ENCODE measurements around the gene HECW1. TPM values are rescaled to one million over a fixed set of nuclear protein-coding genes. Genes with fewer than 3 reads are reported as not detected.
A peak's percentile ranks its signal among the peaks of the same experiment; 100 is the strongest.

HECW1 gene
- polyA plus RNA-seq, 2 of the 4 experiments (the other 2 are of a cell fraction), result 11.3 TPM

DNA sequence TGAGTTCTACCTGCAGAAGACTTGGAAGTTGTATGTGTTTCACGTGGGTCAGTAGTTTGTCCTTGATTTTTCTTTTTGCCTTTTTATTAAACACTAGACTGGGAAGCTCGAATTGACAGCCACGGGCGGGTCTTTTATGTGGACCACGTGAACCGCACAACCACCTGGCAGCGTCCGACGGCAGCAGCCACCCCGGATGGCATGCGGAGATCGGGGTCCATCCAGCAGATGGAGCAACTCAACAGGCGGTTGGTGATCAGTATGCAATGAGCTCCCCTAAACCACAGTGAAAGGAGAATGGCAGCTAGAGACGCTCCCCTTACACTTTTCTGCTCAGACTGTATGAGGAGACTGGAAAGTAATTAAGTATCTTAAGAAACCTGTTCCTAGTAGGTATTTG, 343.8 kb downstream of the HECW1 start:
- 0 out of 5 replicates have a peak, but pooled peaks of 1 of the 2 experiments have one; percentile 10 for TF ChIP-seq RAD21 (conservative IDR thresholded peaks at IDR 0.05 in 1 of 2, IDR thresholded peaks at IDR 0.05 in 1 of 2)
- TF ChIP-seq, protein P1, sequence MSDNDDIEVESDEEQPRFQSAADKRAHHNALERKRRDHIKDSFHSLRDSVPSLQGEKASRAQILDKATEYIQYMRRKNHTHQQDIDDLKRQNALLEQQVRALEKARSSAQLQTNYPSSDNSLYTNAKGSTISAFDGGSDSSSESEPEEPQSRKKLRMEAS (IDR thresholded peaks at IDR 0.05), result no peak
- TF ChIP-seq PHF8 (IDR thresholded peaks at IDR 0.05; ENCODE audit: borderline replicate concordance, low read depth), result no peak
- no peak for TF ChIP-seq NFE2L2 (conservative IDR thresholded peaks at IDR 0.05; ENCODE audit: low read length)
- TF ChIP-seq CHD4 (IDR thresholded peaks at IDR 0.05; ENCODE audit: borderline replicate concordance), result no peak
- 0 out of 3 replicates have a peak, but pooled peaks have one; percentile 7 for TF ChIP-seq SMC3 (IDR thresholded peaks at IDR 0.05)
- TF ChIP-seq TP53 (CRISPR knock-in tag; IDR thresholded peaks at IDR 0.05), result no peak
- ChIA-PET CTCF (interaction anchor here (0.8 to 4.9 kb wide), 11 partner anchors 16 to 515 kb away, joined by 3 to 27 read pairs (median 4); partner anchors contain the start of gene STK17A), POLR2A (no interaction called here)
- no peak for DNase-seq (ENCODE audit: low read depth in 1 of 2, low spot score in 1 of 2)
- Histone ChIP-seq H3K4me1 (no peaks in the 10 kb centered on the region), H3K9me3 (no peaks in the 10 kb centered on the region), H3K4me3 (no peak overlapping the region), H3K27ac (no peak overlapping the region), H3K4me2 (no peak overlapping the region)
- no peak for FAIRE-seq
- no peak for ATAC-seq
- 90% methylated on average over 14 of the region's 14 CpGs for WGBS (ENCODE audit: missing lambda C conversion rate)

DNA sequence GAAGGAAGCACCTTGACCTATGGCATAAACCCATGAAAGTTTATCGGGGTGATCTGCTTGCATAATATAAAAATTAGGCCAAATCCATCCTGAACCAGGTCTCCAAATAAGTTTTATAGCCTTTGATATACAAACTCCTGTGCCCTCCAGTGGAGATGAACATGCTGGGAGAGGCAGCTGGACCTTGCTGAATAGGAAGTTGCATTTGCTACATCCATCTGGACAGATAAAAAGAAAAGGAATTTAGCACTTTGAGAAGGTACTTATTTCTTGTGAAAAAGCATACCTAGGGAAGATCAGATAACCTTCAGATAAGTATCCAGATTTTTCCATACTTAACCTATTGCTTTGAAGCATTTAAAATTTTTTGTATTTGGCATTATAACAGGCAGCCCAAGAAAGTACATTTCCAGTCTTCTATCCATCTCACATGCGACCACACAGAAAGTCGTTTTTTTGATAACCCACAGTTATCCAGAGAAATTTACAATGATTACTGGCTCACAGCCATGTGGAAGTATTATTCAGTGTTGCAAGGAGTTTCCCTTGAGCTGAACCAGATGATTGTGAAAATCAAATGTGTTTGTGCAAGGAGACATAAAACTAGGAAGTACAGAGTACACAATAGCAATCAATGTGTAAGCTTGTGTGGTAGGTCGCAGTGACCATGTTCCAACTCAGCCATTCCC, 346.0 kb downstream of the HECW1 start:
- ATAC-seq (no peak), DNase-seq (ENCODE audit: low read depth in 1 of 2, low spot score in 1 of 2) (no peak), FAIRE-seq (no peak)
- ChIA-PET POLR2A (no interaction called here), CTCF (interaction anchor here (0.7 to 3.1 kb wide), 4 partner anchors 10 to 517 kb away, joined by 3 to 10 read pairs (median 3); no protein-coding TSS in a partner anchor)
- H3K27ac ChIP-seq, result no peak overlapping the region
- H3K4me1 ChIP-seq, result no peaks in the 10 kb centered on the region
- no peak overlapping the region for H3K4me3 ChIP-seq
- WGBS (ENCODE audit: missing lambda C conversion rate), result 75% methylated on average over 4 of the region's 4 CpGs
- TF ChIP-seq, protein P2, sequence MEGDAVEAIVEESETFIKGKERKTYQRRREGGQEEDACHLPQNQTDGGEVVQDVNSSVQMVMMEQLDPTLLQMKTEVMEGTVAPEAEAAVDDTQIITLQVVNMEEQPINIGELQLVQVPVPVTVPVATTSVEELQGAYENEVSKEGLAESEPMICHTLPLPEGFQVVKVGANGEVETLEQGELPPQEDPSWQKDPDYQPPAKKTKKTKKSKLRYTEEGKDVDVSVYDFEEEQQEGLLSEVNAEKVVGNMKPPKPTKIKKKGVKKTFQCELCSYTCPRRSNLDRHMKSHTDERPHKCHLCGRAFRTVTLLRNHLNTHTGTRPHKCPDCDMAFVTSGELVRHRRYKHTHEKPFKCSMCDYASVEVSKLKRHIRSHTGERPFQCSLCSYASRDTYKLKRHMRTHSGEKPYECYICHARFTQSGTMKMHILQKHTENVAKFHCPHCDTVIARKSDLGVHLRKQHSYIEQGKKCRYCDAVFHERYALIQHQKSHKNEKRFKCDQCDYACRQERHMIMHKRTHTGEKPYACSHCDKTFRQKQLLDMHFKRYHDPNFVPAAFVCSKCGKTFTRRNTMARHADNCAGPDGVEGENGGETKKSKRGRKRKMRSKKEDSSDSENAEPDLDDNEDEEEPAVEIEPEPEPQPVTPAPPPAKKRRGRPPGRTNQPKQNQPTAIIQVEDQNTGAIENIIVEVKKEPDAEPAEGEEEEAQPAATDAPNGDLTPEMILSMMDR (IDR thresholded peaks at IDR 0.05), result no peak
- TF ChIP-seq, protein P3, sequence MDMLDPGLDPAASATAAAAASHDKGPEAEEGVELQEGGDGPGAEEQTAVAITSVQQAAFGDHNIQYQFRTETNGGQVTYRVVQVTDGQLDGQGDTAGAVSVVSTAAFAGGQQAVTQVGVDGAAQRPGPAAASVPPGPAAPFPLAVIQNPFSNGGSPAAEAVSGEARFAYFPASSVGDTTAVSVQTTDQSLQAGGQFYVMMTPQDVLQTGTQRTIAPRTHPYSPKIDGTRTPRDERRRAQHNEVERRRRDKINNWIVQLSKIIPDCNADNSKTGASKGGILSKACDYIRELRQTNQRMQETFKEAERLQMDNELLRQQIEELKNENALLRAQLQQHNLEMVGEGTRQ (IDR thresholded peaks at IDR 0.05), result no peak
- TF ChIP-seq BHLHE40 (IDR thresholded peaks at IDR 0.05; ENCODE audit: low read depth, low read length) (no peak), NFE2L2 (conservative IDR thresholded peaks at IDR 0.05; ENCODE audit: low read length) (no peak), CBX8 (IDR thresholded peaks at IDR 0.05) (no peak), ZSCAN20 (CRISPR knock-in tag; IDR thresholded peaks at IDR 0.05) (no peak), CHD2 (IDR thresholded peaks at IDR 0.05; ENCODE audit: low read length, partially characterized antibody) (no peak), ZNF302 (CRISPR knock-in tag; IDR thresholded peaks at IDR 0.05) (no peak), RFX5 (IDR thresholded peaks at IDR 0.05) (no peak), EP300 (IDR thresholded peaks at IDR 0.05) (no peak), HOXB13 (CRISPR knock-in tag; IDR thresholded peaks at IDR 0.05; ENCODE audit: low read depth) (no peak), CBX2 (IDR thresholded peaks at IDR 0.05; ENCODE audit: borderline replicate concordance, low read depth) (no peak), CEBPB (IDR thresholded peaks at IDR 0.05) (no peak), ESRRA (IDR thresholded peaks at IDR 0.05; ENCODE audit: borderline replicate concordance, low read length) (no peak), HOXB5 (CRISPR knock-in tag; IDR thresholded peaks at IDR 0.05) (no peak), NR3C1 (IDR thresholded peaks at IDR 0.05) (no peak), SMC3 (IDR thresholded peaks at IDR 0.05) (no peak)
- TF ChIP-seq, protein P1 (IDR thresholded peaks at IDR 0.05), result no peak
- no peaks in the 10 kb centered on the region for H3K9me3 ChIP-seq
- no peak overlapping the region for H3K4me2 ChIP-seq
